Activated naive CD4-positive, alpha-beta T cell treated with anti-CD3 and anti-CD28 coated beads for 36 hours (primary cell): Measurements from ENCODE around the gene MTG2. TPM values are rescaled to one million over a fixed set of nuclear protein-coding genes. Genes with fewer than 3 reads are reported as not detected.

ENCODE experiments used
- CTCF ChIA-PET: fragments of 350-600 bp; sonication (Branson Sonifier 250); formaldehyde crosslinking; loops from one replicate; lab custom pipeline; 2021; ENCODE audit warnings: antibody characterized with exemption; lab: Charles Lee
- DNase-seq: peaks from one replicate; pipeline ENCODE4 v3.0.0-alpha.2; 2020
- H3K27ac Mint-ChIP-seq: one replicate; pipeline ENCODE4 v1.8.0; 2021; ENCODE audit warnings: mild to moderate bottlenecking, mixed read lengths
- H3K27me3 Mint-ChIP-seq: one replicate; pipeline ENCODE4 v1.8.0; 2021; ENCODE audit warnings: low read depth, mixed read lengths
- H3K36me3 Mint-ChIP-seq: one replicate; pipeline ENCODE4 v1.8.0; 2021; ENCODE audit warnings: low read depth, mixed read lengths
- H3K4me1 Mint-ChIP-seq: one replicate; pipeline ENCODE4 v1.8.0; 2021; ENCODE audit warnings: low read depth, mixed read lengths
- H3K4me3 Mint-ChIP-seq: one replicate; pipeline ENCODE4 v1.8.0; 2021; ENCODE audit warnings: mild to moderate bottlenecking, moderate library complexity, mixed read lengths
- H3K9me3 Mint-ChIP-seq: one replicate; pipeline ENCODE4 v1.8.0; 2021; ENCODE audit warnings: mixed read lengths
- intact Hi-C: fragments of 100-400 bp; cut with micrococcal nuclease; formaldehyde crosslinking; loops from one replicate; pipeline ENCODE4 v1.15.1; 2023
- total RNA-seq, 2 experiments: library from RNA; stranded (reverse); gene quantifications; one replicate each; pipeline ENCODE4 v1.2.3, GENCODE V29; 2021

Gene MTG2, protein sequence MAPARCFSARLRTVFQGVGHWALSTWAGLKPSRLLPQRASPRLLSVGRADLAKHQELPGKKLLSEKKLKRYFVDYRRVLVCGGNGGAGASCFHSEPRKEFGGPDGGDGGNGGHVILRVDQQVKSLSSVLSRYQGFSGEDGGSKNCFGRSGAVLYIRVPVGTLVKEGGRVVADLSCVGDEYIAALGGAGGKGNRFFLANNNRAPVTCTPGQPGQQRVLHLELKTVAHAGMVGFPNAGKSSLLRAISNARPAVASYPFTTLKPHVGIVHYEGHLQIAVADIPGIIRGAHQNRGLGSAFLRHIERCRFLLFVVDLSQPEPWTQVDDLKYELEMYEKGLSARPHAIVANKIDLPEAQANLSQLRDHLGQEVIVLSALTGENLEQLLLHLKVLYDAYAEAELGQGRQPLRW
- total RNA-seq: 10 to 100 TPM; 34.3 to 36.4 TPM

DNA sequence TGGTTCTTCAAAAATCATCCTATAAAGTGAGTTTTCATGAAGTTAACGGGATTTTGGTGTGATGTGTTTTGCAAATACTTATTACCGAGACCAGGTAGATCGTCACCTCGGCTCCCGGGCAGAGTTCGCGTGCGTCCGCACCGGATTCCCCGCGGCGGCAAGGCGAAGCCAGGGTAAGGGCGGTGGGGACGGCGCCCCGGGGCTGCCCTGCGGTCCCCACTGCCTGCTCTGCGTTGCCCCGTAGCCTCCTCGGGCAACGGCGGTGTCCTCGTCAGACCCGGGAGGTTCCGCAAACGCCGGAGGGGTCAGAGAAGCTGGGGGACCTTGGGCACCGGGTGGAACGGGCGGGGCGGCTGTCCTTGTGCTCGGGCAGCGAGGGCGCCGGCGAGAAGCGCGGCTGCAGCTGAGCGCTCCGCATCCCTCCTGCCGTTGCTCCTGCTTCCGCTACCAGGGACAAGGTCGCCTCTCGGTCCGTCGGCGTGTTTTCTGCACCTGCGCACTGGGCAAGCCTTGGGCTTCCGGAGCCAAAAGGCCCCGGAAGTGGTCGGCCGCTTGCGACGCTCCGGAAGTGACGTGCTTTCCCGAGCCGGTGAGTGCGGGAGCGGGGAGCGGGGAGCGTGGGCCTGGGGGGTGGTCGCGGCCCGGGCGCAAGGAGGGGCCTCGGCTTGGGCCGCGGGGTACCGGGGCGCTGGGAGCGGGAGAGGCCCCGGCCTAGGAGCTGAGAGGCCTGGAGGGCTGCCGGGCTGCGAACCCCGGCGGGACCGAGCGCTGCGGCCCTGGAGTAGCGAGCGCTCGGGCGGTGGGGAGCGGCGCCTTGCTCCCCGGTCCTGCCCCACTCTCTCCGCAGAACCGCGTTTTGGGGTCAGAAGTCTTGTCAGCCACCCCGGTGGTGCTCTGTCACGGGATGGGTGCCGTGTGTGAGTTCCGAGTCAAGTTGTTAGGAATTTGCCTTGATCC is at the start of gene MTG2:
Gene MTG2 (plus strand): TSS at position 560 of the 957 bp plus-strand sequence. CDS start 10,393 bp downstream, outside the sequence.
- H3K9me3 Mint-ChIP-seq: no peaks in the 10 kb centered on the region
- intact Hi-C loops: loop anchor here (1.0 kb wide), 6 partner anchors 38 to 205 kb away; partner anchors contain the start of genes ADRM1, LSM14B, OSBPL2 and RPS21
- DNase-seq: peak; percentile 96
- H3K4me3 Mint-ChIP-seq: peak within 1 kb of the TSS; percentile 87
- H3K4me1 Mint-ChIP-seq: peaks cover 38% of the 10 kb centered on the region
- CTCF ChIA-PET: no interaction called here
- H3K27me3 Mint-ChIP-seq: no peaks in the 10 kb centered on the region
- H3K36me3 Mint-ChIP-seq: peaks cover 5% of the 10 kb centered on the region
- H3K27ac Mint-ChIP-seq: peak within 1 kb of the TSS; percentile 84

DNA sequence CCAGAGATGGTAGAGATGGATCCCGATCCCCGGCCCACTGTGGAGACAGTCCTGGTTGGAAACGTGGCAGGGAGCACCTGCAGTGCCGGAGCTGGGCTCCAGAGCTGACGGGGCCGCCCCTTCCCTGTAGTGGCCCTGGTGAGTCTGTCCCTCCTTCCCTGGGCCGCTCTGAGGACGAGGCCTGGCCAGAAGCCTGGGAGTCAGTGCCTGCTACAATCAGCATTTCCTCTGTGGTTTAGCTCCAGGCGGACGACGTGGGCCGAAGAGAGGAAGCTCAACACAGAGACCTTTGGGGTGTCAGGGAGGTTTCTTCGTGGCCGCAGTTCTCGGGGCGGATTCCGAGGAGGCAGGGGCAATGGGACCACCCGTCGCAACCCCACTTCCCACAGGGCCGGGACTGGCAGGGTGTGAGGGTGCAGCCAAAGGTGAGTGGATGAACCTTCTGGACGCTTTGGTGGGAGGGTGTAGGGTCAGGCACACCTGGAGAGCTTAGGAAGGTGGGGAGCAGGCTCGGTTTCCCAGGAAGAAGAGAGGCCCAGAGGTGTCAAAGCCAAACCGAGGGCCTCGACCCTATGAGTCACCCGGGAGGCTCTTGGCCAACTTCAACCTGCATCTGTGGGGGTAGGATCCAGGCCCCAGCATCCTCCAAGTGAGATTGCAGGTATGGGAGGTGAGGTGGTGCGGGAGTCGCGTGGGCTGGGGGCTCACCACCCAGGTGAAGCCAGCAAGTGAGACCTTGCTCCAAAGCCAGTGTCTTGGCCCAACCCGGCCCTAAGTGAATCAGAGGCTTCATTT is 49.6 kb upstream of the MTG2 start:
- CTCF ChIA-PET: interaction anchor here (0.7 to 3.5 kb wide), 3 partner anchors 9 to 123 kb away, joined by 3 to 27 read pairs (median 3); no protein-coding TSS in a partner anchor
- peaks cover 49% of the 10 kb centered on the region for H3K36me3 Mint-ChIP-seq
- H3K4me1 Mint-ChIP-seq: peaks cover 26% of the 10 kb centered on the region
- no peak for DNase-seq
- no peaks in the 10 kb centered on the region for H3K27me3 Mint-ChIP-seq
- no peak overlapping the region for H3K4me3 Mint-ChIP-seq
- intact Hi-C loops: no loop called here
- no peaks in the 10 kb centered on the region for H3K9me3 Mint-ChIP-seq
- peak overlapping the region; percentile 66 for H3K27ac Mint-ChIP-seq

DNA sequence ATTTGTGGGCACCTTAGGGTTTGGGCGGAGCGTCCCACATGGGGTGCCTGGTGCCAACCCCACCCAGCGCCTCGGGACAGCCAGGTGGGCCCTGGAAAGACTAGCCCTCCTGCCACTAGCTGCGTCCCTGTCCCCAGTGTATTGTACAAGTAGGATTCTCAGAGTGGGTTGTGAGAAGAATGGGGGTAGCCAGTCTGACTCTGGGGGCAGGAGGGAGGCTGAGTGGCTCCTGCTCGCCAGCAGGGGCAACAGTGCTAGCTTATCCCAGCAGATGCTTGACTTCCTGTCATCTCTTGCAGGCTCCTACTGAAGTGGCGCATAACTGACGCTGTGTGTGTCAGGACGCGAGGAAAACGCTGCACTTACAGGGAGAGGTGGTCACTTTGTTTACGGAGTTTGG is 49.0 kb upstream of the MTG2 start:
- peaks cover 52% of the 10 kb centered on the region for H3K36me3 Mint-ChIP-seq
- peaks cover 27% of the 10 kb centered on the region for H3K4me1 Mint-ChIP-seq
- CTCF ChIA-PET: interaction anchor here (1.4 to 3.5 kb wide), 2 partner anchors 12 to 123 kb away, joined by 3 to 27 read pairs; no protein-coding TSS in a partner anchor
- H3K27me3 Mint-ChIP-seq: no peaks in the 10 kb centered on the region
- no peaks in the 10 kb centered on the region for H3K9me3 Mint-ChIP-seq
- H3K27ac Mint-ChIP-seq: peak overlapping the region; percentile 77
- no peak for DNase-seq
- intact Hi-C loops: no loop called here
- no peak overlapping the region for H3K4me3 Mint-ChIP-seq

DNA sequence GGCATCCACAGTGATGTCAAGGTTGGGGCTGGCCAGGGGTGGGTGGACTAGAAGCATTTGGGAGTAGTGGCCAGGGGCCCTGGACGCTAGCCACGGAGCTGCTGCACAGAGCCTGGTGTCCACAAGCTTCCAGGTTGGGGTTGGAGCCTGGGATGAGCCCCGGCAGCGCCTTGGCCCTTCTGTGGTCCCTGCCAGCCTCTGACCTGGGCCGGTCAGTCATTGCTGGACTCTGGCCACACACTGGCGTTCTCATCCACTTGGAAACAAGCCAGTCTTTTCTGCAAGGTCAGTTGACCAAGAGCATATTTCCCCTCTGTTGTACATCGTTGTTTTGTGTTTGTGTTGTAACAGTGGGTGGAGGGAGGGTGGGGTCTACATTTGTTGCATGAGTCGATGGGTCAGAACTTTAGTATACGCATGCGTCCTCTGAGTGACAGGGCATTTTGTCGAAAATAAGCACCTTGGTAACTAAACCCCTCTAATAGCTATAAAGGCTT is 48.0 kb upstream of the MTG2 start:
- Mint-ChIP-seq H3K4me3 (no peak overlapping the region), H3K27ac (no peak overlapping the region), H3K27me3 (no peaks in the 10 kb centered on the region), H3K4me1 (peaks cover 32% of the 10 kb centered on the region), H3K9me3 (no peaks in the 10 kb centered on the region), H3K36me3 (peaks cover 56% of the 10 kb centered on the region)
- CTCF ChIA-PET: interaction anchor here (0.9 to 3.5 kb wide), 4 partner anchors 13 to 124 kb away, joined by 3 to 27 read pairs (median 4); partner anchors contain the start of gene LSM14B
- intact Hi-C loops: no loop called here
- DNase-seq: no peak

DNA sequence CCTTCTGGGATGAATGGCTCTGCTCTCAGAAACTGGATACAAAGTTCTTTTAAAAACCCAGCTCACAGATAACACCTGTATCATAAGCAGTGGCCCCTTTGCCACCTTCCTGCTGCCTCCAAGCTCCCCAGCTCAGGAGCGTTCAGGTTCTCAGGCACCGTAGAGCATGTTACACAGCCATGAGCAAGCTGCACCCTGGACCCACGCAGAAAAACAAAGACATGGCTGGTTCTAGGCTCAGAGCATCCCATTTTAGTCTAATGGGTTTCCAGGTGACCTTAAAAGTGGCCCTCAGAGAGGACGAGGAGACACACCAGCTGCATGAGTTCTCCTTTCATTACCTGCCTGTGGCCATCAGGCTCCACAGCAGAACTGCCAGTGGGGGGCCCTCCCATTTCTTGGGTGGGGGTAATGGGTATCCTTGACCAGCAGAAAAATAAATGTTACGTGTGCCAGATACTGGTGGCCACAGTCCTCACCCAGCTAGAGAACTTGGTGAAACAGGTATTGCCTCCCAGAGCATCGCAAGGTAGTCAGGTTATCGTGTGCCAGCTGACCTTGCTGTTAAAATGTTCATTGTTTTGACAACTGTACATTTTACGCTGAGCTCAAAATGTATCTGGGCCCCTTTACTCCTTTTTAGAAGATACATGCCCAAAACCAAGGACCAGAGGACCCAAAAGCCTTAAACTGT is 47.1 kb upstream of the MTG2 start:
- Mint-ChIP-seq H3K9me3 (no peaks in the 10 kb centered on the region), H3K27ac (no peak overlapping the region), H3K4me1 (peaks cover 39% of the 10 kb centered on the region), H3K4me3 (no peak overlapping the region), H3K27me3 (no peaks in the 10 kb centered on the region), H3K36me3 (peaks cover 56% of the 10 kb centered on the region)
- DNase-seq: no peak
- intact Hi-C loops: loop anchor here (1.0 kb wide), 1 partner anchor 124 kb away; no protein-coding TSS in a partner anchor
- CTCF ChIA-PET: interaction anchor here (0.9 to 3.5 kb wide), 6 partner anchors 14 to 125 kb away, joined by 3 to 27 read pairs (median 6); partner anchors contain the start of gene LSM14B

DNA sequence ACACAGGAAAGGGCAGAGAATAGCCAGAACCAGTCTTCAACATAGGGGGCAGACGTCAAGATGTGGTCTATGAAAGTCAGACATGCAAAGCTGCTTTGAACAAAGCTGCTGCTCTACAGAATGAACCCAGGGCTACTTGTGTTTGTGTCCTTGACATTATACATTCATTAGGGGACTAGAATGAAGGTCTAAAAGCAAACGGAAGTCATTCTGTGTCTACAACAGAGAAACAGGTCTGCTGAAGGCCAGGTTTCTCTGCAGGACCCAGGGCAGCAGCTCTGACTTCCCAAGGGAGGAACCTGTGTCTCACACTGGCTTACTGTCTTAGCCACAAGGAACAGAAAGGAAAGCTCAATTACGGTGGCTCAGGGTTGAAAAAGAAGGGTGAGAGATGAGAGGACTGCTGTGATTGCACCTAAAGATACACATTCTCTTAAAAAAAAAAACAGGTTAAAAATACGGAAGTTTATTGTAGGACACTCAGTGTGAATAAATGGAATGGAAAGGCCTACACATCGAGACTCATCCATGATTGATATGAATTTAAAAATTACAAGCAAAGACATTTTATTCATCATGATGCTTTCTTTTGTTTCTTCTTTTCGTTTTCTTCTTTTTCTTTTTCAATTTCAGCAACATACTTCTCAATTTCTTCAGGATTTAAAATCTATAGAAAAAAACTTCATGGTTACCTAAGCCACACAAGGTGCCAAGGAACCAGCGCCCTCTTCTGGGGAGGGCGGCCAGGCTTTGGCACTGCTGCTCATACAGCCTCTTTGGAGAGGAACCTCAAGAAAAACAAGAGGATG is 46.3 kb upstream of the MTG2 start:
- DNase-seq: peak; percentile 80
- CTCF ChIA-PET: interaction anchor here (1.3 to 3.5 kb wide), 5 partner anchors 53 to 126 kb away, joined by 3 to 27 read pairs (median 6); no protein-coding TSS in a partner anchor
- H3K36me3 Mint-ChIP-seq: peaks cover 52% of the 10 kb centered on the region
- H3K9me3 Mint-ChIP-seq: no peaks in the 10 kb centered on the region
- no peaks in the 10 kb centered on the region for H3K27me3 Mint-ChIP-seq
- intact Hi-C loops: loop anchor here (1.0 kb wide), 2 partner anchors 69 to 125 kb away; no protein-coding TSS in a partner anchor
- H3K4me3 Mint-ChIP-seq: no peak overlapping the region
- peaks cover 47% of the 10 kb centered on the region for H3K4me1 Mint-ChIP-seq
- H3K27ac Mint-ChIP-seq: peak overlapping the region; percentile 71

DNA sequence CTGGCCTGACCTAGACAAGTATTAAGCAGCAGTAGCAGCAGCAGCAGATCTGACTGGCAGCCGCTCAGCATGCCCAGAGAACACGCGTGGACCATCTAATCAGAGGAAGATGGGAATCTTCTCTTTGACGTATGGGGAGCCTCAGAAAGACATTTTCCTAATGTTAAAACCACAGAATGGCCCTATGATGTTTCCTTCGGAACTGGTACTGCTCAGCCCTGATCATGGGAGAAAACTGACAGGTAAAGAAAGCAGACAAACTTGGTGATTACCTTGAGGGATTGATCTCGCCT is 45.8 kb upstream of the MTG2 start:
- peaks cover 49% of the 10 kb centered on the region for H3K4me1 Mint-ChIP-seq
- H3K27ac Mint-ChIP-seq: peak overlapping the region; percentile 71
- no peak overlapping the region for H3K4me3 Mint-ChIP-seq
- CTCF ChIA-PET: interaction anchor here (1.5 to 3.5 kb wide), 2 partner anchors 70 to 126 kb away, joined by 6 to 27 read pairs; no protein-coding TSS in a partner anchor
- peaks cover 51% of the 10 kb centered on the region for H3K36me3 Mint-ChIP-seq
- H3K27me3 Mint-ChIP-seq: no peaks in the 10 kb centered on the region
- intact Hi-C loops: loop anchor here (1.0 kb wide), 1 partner anchor 70 kb away; no protein-coding TSS in a partner anchor
- no peak for DNase-seq
- no peaks in the 10 kb centered on the region for H3K9me3 Mint-ChIP-seq

DNA sequence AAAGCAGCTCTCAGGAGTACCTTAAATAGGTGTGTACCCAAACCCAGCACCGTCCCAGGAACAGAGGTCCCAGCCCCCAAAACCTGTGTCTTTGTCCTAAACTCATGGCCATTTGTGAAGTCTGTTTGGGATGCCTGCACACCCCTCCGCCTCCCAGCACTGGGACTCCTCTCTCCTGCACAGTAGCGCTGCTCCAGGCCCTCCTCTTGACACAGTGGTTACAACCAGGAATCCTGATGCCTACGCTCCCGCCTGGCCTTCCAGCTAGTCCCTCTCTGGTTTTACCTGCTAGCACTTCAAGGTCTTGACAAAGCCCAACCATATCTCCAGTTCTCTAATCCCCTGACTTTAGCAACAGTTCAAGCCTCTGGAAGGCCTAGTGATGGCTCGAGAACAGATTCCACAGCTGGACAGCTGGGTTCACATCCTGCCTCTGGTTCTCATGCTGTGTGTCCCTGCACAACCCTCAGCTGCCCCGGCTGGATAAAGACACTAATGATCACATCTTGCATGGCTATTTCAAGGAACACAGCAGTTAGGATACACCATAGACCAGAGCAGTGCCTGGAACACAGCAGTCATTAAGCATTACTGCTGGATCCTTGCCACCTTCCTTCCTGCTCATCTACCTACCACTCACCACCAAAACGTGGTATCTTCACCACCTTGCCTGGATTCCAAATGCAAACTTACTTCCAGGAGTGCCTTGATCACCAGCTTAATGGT is 45.2 kb upstream of the MTG2 start:
- intact Hi-C loops: loop anchor here (1.0 kb wide), 1 partner anchor 70 kb away; no protein-coding TSS in a partner anchor
- Mint-ChIP-seq H3K27me3 (no peaks in the 10 kb centered on the region), H3K4me3 (no peak overlapping the region)

DNA sequence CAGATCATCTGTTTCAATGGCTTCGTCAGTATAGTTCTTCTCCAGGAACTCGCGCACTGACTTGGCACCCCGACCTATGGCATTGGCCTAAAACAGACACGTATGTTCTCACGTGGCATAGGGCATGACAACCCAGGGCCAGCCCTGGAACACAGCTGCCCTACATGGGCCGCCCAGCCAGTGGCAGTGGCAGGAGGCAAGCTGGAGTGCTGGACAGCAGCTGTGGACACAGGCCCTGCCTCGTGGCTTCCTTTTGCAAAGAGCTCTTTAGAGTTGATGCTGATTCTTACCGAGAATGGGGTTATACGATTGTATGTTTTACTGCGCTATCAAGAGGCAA is 44.7 kb upstream of the MTG2 start:
- Mint-ChIP-seq H3K27ac (peak overlapping the region; percentile 71), H3K4me1 (peaks cover 42% of the 10 kb centered on the region), H3K4me3 (no peak overlapping the region), H3K36me3 (peaks cover 47% of the 10 kb centered on the region), H3K9me3 (no peaks in the 10 kb centered on the region), H3K27me3 (no peaks in the 10 kb centered on the region)
- intact Hi-C loops: no loop called here
- DNase-seq: no peak
- CTCF ChIA-PET: interaction anchor here (1.8 to 2.6 kb wide), 2 partner anchors 112 to 127 kb away, joined by 7 to 10 read pairs; no protein-coding TSS in a partner anchor

More for the DNA sequence above, 45.2 kb upstream of the MTG2 start:
- Mint-ChIP-seq H3K36me3 (peaks cover 49% of the 10 kb centered on the region), H3K27ac (peak overlapping the region; percentile 71), H3K4me1 (peaks cover 43% of the 10 kb centered on the region), H3K9me3 (no peaks in the 10 kb centered on the region)
- DNase-seq: no peak
- CTCF ChIA-PET: interaction anchor here (1.8 to 2.6 kb wide), 2 partner anchors 112 to 127 kb away, joined by 7 to 10 read pairs; no protein-coding TSS in a partner anchor
